Skeletal muscle tissue (tissue), 4 donors: ENCODE measurements around the gene AKAP12. TPM values are rescaled to one million over a fixed set of nuclear protein-coding genes. Genes with fewer than 3 reads are reported as not detected.
"Not testable (repeated sequence)": the region's sequence is repeated elsewhere in the genome, so short reads cannot be mapped to it uniquely, and the experiment has no call there.

Source experiments
- H3K27ac ChIP-seq: one replicate; pipeline ENCODE4 v1.7.0; 2013; ENCODE audit warnings: mild to moderate bottlenecking, low read depth, low read length, inconsistent platforms
- H3K27me3 ChIP-seq, 3 donors: one replicate each; pipeline ENCODE4 v1.7.0; 2013; ENCODE audit warnings: low read length in 3 of 3; ENCODE audit not compliant: control insufficient read depth in 3 of 3, insufficient read depth in 3 of 3
- H3K36me3 ChIP-seq, 3 donors: one replicate each; pipeline ENCODE4 v1.7.0; 2013; ENCODE audit warnings: low read length in 3 of 3; ENCODE audit not compliant: control insufficient read depth in 3 of 3, insufficient read depth in 3 of 3
- H3K4me1 ChIP-seq, 3 donors: one replicate each; pipeline ENCODE4 v1.7.0; 2013; ENCODE audit warnings: low read length in 3 of 3, mild to moderate bottlenecking in 3 of 3; ENCODE audit not compliant: control insufficient read depth in 3 of 3, insufficient read depth in 3 of 3
- H3K4me3 ChIP-seq, 3 donors: one replicate each; pipeline ENCODE4 v1.7.0; 2013; ENCODE audit warnings: low read length in 3 of 3
- H3K9ac ChIP-seq, 3 donors: one replicate each; pipeline ENCODE4 v1.7.0; 2013; ENCODE audit warnings: low read length in 3 of 3, mild to moderate bottlenecking in 3 of 3, moderate library complexity in 2 of 3, low read depth in 1 of 3
- H3K9me3 ChIP-seq, 3 donors: one replicate each; pipeline ENCODE4 v1.7.0; 2013; ENCODE audit warnings: low read length in 3 of 3; ENCODE audit not compliant: control insufficient read depth in 3 of 3
- total RNA-seq: library from RNA; depleted of rRNA; stranded (reverse); fragments of >200 nt; gene quantifications from one replicate; pipeline ENCODE4 v1.2.3, GENCODE V29; 2014
- donor health status: Osteomylitis.

Gene AKAP12
- total RNA-seq, 1 donor from 2014 or later, result 99.7 TPM

DNA sequence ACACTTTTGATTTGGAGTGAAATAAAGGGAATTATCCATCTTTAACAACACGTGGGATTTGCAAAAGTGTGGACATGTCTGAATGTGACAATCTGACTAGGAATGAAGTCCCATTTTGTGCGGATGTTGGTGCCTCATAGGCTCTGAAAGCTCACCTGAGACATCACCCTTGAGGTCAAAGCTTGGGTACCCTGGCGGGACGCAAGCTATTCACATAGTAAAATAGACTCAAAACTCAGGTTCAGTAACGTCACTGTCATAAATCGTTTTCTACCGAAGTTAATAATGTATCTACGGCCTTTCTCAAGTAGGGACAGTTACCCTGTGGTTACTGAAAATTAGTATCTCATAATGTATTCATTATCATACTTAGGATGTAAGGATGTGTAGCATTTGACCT is 61.8 kb downstream of the AKAP12 start:
- Histone ChIP-seq H3K27ac (no peak overlapping the region), H3K27me3 (no peaks in the 10 kb centered on the region), H3K4me1 (peaks cover 0 to 3% (median 0%) of the 10 kb centered on the region in 3 donors), H3K4me3 (no peak overlapping the region), H3K36me3 (no peaks in the 10 kb centered on the region), H3K9me3 (no peaks in the 10 kb centered on the region), H3K9ac (no peak overlapping the region)

DNA sequence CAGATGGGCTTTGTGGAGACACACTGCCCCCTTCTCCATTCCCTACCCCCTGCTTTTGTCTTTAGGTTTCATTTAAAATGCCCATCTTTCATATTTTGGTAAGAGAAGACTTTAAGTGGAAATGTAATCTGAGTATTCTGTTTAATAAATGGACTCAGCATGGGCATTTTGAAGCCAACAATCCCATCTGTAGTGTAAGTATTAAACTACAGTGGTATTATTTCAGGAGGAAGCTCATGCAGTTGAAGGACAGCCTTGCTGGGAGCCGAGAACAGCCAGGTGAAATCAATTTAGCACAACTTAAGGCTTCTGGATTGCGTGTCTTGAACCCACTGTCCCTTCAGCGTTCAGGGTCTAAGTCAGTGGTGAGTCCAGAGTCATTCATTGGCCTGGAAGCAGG is 63.5 kb downstream of the AKAP12 start:
- Histone ChIP-seq H3K27ac (no peak overlapping the region), H3K9me3 (no peaks in the 10 kb centered on the region), H3K9ac (no peak overlapping the region), H3K4me3 (no peak overlapping the region), H3K4me1 (peaks cover 0 to 3% (median 0%) of the 10 kb centered on the region in 3 donors), H3K36me3 (no peaks in the 10 kb centered on the region), H3K27me3 (no peaks in the 10 kb centered on the region)

DNA sequence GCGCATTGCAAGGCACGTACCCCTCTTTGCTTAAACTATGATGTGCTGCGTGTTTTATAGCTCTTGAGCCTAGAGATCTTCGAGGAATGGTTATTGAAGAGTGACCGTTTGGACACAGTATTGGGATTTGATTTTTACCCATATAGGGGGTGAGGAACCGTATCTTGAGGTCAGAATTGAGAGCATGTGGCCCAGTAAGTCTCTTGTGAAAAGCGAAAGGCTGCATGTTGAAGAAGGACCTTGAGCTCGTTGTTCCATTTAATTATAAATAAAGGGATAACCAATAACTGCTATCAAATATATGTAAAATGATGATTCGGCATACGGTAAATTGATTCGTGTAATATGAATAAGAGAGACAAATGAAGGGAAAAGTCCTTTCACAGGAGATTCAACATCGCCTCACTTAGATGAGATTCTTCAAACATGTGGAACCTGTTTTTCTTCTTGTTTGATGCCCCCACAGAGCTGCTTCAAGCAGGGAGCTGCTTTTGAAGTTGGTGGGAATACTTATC is 66.6 kb downstream of the AKAP12 start:
- no peak overlapping the region for H3K27ac ChIP-seq
- H3K4me3 ChIP-seq, result no peak overlapping the region
- H3K36me3 ChIP-seq, result no peaks in the 10 kb centered on the region
- H3K4me1 ChIP-seq, result no peaks in the 10 kb centered on the region
- no peaks in the 10 kb centered on the region for H3K27me3 ChIP-seq
- no peaks in the 10 kb centered on the region for H3K9me3 ChIP-seq
- H3K9ac ChIP-seq, result no peak overlapping the region

DNA sequence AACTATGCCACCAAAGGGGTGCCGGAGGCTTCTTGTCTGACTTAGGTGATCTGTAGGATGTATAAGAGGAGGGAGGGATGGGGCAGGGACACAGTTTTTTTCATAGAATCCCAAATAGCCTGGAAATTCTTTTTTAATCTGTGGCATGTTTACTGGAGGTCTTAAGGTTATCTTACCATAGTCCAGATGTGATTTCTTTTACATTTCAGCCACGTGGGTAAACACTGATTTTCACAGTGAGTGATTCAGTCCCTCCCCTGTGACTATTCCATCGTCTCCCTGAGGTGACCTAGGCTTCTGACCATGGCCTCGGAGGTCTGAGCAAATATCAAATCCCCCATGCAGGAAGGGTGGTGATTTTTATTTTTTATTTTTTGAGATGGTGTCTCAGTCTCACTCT is 67.7 kb downstream of the AKAP12 start:
- no peak overlapping the region for H3K9ac ChIP-seq
- no peak overlapping the region for H3K27ac ChIP-seq
- H3K36me3 ChIP-seq, result no peaks in the 10 kb centered on the region
- no peaks in the 10 kb centered on the region for H3K27me3 ChIP-seq
- H3K4me1 ChIP-seq, result no peaks in the 10 kb centered on the region
- no peak overlapping the region for H3K4me3 ChIP-seq
- H3K9me3 ChIP-seq, result no peaks in the 10 kb centered on the region

DNA sequence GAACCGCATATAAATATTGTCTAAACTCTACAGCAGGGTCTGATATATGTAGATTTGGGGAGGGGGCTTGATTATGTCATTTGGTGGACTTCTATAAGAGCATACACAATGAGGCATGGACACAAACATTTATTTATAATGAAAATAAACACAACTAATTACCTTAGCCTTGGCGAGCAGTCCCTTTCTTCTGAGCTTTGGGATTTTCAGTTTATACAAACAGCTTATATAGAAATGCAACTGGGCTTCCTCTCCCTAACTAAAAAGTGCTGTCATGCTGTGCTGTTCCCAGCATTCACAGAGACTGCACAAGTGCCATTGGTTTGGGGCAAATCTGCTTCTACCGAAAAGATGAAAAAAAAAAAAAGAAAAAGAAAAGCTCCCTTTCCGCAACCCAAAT is 69.9 kb downstream of the AKAP12 start:
- Histone ChIP-seq H3K9me3 (no peaks in the 10 kb centered on the region), H3K36me3 (no peaks in the 10 kb centered on the region), H3K4me3 (no peak overlapping the region), H3K4me1 (no peaks in the 10 kb centered on the region), H3K9ac (no peak overlapping the region), H3K27ac (no peak overlapping the region), H3K27me3 (no peaks in the 10 kb centered on the region)

DNA sequence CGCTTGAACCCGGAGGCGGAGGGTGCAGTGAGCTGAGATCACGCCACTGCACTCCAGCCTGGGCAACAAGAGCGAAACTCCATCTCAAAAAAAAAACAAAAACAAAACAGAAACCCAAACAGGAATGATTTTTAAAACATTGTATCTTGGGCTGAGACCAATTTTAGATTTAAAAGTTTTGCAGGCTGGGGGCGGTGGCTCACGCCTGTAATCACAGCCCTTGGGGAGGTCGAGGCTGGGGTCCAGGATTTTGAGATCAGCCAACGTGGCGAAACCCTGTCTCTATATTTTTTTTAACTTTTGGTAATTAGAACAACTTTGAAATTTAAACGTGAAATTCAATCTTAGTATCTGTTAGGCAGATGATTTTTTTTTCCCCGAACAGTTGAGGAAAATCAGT is 70.5 kb downstream of the AKAP12 start:
- H3K27me3 ChIP-seq, result no peaks in the 10 kb centered on the region
- no peak overlapping the region for H3K4me3 ChIP-seq
- H3K27ac ChIP-seq, result no peak overlapping the region
- no peaks in the 10 kb centered on the region for H3K4me1 ChIP-seq
- no peaks in the 10 kb centered on the region for H3K9me3 ChIP-seq
- H3K9ac ChIP-seq, result no peak overlapping the region
- H3K36me3 ChIP-seq, result no peaks in the 10 kb centered on the region

DNA sequence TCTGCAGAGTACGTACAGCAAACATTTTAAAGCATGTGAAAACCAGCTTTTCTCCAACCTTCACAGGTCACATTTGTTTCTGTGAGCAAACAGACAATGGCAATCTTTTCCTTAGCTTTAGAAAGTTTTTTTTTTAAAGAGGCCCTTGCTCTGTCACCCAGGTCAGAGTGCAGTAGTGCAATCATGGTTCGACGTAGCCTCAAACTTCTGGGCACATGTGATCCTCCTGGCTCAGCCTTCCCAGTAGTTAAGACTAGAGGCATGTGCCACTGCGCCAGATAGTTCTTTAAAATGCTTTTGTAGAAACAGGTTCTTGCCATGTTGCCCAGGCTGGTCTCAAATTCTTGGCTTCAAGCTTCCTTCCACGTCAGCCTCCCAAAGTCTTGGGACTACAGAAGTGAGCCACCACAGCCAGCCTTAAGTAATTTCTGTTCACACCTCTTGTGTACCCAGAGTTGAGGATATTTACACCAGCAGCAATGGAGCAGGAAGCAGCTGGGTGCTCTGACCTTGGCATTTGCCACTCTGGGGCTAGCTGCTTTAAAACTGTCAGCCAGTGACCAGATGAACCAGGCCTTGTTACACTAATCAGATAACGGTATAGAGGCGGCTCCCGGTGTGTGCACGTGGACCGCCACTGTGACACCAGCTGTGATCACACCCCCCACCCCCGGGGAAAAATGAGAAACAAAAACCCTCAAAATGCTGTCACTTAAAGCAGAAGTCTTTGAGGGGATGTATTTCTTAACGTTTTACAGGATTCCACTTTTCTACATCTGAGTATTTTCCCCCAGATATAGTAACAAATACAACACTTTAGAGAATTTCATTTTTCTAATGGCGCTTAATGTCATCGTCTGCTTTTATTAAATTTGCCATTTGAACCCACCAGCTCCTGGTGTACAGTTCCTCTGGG is 71.3 kb downstream of the AKAP12 start:
- Histone ChIP-seq H3K27me3 (no peaks in the 10 kb centered on the region), H3K9me3 (no peaks in the 10 kb centered on the region), H3K27ac (no peak overlapping the region), H3K36me3 (no peaks in the 10 kb centered on the region), H3K9ac (no peak overlapping the region), H3K4me3 (no peak overlapping the region), H3K4me1 (no peaks in the 10 kb centered on the region)

DNA sequence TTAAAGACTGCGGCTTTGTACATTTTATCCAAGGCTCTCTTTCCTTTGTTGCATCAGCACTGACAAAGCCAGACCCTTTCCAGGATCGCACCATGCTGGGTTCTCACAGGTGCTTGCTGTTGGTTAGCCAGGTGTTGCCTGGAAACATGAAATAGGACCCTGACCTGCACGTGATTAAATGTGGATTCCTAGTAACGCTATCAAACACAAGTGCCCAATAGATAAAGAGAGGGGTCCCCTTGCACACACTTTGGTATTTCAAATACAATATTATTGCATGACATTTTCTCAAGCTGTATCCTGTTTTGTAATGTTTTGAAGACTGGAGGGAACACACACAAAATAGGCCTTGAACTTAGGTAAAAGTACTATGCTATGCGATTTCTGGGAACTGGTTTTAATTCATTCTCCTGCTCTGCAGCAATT is 73.3 kb downstream of the AKAP12 start:
- H3K27ac ChIP-seq, result no peak overlapping the region

DNA sequence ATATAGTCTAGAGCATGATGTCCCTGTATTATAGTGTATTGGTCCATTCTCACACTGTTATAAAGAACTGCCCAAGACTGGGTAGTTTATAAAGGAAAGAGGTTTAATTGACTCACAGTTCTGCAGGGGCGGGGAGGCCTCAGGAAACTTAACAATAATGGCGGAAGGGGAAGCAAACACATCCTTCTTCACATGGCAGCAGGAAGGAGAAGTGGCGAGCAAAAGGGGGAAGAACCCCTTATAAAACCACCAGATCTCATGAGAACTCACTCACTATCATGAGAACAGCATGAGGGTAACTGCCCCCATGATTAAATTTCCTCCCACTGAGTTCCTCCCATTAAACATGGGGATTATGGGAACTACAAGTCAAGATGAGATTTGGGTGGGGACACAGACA is 75.9 kb downstream of the AKAP12 start:
- not testable (repeated sequence) for H3K36me3 ChIP-seq, H3K27ac ChIP-seq, H3K4me3 ChIP-seq, H3K27me3 ChIP-seq, H3K4me1 ChIP-seq, H3K9ac ChIP-seq, H3K9me3 ChIP-seq

More for the DNA sequence above, 73.3 kb downstream of the AKAP12 start:
- Histone ChIP-seq H3K9me3 (peaks cover 0 to 4% (median 3%) of the 10 kb centered on the region in 3 donors), H3K27me3 (no peaks in the 10 kb centered on the region), H3K36me3 (no peaks in the 10 kb centered on the region), H3K4me3 (no peak overlapping the region), H3K4me1 (no peaks in the 10 kb centered on the region), H3K9ac (no peak overlapping the region)

DNA sequence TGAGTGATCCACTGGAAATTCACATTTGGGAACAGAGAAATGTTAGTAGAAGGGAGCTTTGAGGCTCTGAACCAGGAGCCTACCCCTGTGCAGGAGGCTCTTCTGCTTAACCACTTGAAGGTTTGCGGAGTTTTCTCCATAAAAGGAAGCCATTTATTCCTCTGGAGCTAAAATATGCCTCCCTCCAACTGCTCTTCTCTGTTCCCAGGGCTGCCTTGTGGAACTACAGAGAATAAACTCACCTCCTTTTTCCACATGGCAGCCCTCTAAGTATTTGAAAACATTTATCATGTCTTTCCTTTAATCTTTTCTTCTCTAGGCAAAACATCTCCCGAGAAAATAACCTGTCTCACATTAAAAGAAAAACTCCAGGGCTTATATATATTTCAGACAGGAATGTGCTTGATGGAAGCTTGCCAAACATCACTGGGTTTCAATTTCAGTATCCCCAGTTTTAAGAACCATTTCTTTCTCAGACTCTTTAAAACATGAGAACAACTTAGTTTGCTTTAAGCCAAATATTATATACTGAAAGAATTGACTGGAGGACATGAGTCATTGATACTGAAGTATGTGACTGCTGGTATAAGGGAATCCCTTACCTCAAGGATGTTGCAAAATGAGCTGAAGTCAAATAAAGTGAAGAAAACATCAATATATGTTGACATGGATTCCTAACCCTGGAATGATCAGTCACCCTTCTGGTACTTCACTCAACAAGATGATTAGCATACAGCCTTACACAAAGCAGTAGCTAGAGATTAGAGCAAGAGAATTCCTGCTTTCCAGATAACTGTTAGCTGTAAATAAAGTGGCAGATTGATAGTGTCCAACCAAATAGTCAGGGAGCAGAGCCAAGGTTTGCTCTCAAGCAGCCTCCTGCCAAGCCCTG is 77.6 kb downstream of the AKAP12 start:
- Histone ChIP-seq H3K4me3 (no peak overlapping the region), H3K36me3 (no peaks in the 10 kb centered on the region), H3K27me3 (no peaks in the 10 kb centered on the region), H3K27ac (no peak overlapping the region), H3K4me1 (no peaks in the 10 kb centered on the region), H3K9ac (no peak overlapping the region), H3K9me3 (peaks cover 0 to 4% (median 3%) of the 10 kb centered on the region in 3 donors)
